Measurements from ENCODE around the gene SMARCD3. TPM values are rescaled to one million over a fixed set of nuclear protein-coding genes. Genes with fewer than 3 reads are reported as not detected.

Gene SMARCD3
- total and polyA plus RNA-seq, 2 of the 13 experiments (the other 11 are each of a cell fraction or from before 2014, with no cell fraction given), result 0.20 to 0.62 TPM

DNA sequence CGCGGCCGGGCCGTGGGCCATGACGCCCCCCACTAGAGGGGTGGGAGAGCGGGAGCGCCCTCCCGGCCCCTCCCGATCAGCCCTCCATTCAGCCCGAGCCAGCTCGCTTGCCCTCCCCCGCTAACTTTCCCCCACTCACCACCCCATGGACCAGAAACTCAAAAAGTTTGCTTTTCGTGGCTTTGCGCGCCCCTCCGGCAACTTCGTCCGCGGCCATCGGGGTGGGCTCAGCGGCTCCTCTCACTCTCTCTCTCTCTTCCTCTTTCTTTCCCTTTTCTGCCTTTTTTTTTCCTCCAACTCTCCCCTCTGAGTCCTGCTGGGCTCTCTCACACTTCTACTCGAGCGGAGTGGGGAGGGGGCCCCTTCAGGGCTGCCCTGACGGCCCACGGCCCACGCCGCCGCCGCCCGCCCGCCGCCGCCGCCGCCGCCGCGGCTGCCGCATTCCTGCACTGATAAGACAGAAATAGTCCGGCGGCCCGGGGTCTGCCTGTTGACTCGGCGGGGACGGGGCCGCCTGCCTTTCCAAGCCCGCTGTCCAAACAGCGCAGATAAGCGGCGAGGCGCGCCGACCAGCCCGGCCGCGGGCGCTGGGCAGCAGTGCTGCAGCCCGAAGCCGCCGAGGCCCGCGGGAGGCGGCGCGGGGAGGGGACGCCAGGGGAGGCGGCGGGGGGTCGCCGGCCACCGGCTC lies at the start of gene SMARCD3 (continued):
- TF ChIP-seq BRD4 (CRISPR knock-in tag; IDR thresholded peaks at IDR 0.05), result no peak
- TF ChIP-seq ARNT2 (CRISPR knock-in tag; IDR thresholded peaks at IDR 0.05; ENCODE audit: low read depth), result no peak
- TF ChIP-seq, protein P1, sequence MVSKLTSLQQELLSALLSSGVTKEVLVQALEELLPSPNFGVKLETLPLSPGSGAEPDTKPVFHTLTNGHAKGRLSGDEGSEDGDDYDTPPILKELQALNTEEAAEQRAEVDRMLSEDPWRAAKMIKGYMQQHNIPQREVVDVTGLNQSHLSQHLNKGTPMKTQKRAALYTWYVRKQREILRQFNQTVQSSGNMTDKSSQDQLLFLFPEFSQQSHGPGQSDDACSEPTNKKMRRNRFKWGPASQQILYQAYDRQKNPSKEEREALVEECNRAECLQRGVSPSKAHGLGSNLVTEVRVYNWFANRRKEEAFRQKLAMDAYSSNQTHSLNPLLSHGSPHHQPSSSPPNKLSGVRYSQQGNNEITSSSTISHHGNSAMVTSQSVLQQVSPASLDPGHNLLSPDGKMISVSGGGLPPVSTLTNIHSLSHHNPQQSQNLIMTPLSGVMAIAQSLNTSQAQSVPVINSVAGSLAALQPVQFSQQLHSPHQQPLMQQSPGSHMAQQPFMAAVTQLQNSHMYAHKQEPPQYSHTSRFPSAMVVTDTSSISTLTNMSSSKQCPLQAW (CRISPR knock-in tag; IDR thresholded peaks at IDR 0.05), result no peak
- TF ChIP-seq ZNF138 (CRISPR knock-in tag; IDR thresholded peaks at IDR 0.05; ENCODE audit: low read depth), result no peak
- TF ChIP-seq TP53 (CRISPR knock-in tag; conservative IDR thresholded peaks at IDR 0.05), result no peak
- TF ChIP-seq, protein P2, sequence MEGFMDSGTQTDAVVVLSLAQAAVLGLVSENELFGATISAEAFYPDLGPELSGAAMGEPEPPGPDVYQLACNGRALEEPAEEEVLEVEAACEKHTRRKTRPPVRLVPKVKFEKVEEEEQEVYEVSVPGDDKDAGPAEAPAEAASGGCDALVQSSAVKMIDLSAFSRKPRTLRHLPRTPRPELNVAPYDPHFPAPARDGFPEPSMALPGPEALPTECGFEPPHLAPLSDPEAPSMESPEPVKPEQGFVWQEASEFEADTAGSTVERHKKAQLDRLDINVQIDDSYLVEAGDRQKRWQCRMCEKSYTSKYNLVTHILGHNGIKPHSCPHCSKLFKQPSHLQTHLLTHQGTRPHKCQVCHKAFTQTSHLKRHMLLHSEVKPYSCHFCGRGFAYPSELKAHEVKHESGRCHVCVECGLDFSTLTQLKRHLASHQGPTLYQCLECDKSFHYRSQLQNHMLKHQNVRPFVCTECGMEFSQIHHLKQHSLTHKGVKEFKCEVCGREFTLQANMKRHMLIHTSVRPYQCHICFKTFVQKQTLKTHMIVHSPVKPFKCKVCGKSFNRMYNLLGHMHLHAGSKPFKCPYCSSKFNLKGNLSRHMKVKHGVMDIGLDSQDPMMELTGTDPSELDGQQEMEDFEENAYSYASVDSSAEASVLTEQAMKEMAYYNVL (CRISPR knock-in tag; IDR thresholded peaks at IDR 0.05; ENCODE audit: borderline replicate concordance), result 0 out of 2 replicates have a peak, but pooled peaks have one; percentile 7
- TF ChIP-seq FOXA1 (IDR thresholded peaks at IDR 0.05), result no peak
- TF ChIP-seq FOXA1 (CRISPR knock-in tag; IDR thresholded peaks at IDR 0.05), result peak; percentile 37
- no peak for TF ChIP-seq KMT2A (CRISPR knock-in tag; IDR thresholded peaks at IDR 0.05)
- TF ChIP-seq, protein P3, sequence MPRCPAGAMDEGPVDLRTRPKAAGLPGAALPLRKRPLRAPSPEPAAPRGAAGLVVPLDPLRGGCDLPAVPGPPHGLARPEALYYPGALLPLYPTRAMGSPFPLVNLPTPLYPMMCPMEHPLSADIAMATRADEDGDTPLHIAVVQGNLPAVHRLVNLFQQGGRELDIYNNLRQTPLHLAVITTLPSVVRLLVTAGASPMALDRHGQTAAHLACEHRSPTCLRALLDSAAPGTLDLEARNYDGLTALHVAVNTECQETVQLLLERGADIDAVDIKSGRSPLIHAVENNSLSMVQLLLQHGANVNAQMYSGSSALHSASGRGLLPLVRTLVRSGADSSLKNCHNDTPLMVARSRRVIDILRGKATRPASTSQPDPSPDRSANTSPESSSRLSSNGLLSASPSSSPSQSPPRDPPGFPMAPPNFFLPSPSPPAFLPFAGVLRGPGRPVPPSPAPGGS (CRISPR knock-in tag; IDR thresholded peaks at IDR 0.05), result no peak
- TF ChIP-seq, protein P4, sequence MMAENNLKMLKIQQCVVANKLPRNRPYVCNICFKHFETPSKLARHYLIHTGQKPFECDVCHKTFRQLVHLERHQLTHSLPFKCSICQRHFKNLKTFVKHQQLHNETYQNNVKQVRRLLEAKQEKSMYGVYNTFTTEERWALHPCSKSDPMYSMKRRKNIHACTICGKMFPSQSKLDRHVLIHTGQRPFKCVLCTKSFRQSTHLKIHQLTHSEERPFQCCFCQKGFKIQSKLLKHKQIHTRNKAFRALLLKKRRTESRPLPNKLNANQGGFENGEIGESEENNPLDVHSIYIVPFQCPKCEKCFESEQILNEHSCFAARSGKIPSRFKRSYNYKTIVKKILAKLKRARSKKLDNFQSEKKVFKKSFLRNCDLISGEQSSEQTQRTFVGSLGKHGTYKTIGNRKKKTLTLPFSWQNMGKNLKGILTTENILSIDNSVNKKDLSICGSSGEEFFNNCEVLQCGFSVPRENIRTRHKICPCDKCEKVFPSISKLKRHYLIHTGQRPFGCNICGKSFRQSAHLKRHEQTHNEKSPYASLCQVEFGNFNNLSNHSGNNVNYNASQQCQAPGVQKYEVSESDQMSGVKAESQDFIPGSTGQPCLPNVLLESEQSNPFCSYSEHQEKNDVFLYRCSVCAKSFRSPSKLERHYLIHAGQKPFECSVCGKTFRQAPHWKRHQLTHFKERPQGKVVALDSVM (CRISPR knock-in tag; IDR thresholded peaks at IDR 0.05), result 0 out of 2 replicates have a peak, but pooled peaks have one; percentile 12
- TF ChIP-seq, protein P5, sequence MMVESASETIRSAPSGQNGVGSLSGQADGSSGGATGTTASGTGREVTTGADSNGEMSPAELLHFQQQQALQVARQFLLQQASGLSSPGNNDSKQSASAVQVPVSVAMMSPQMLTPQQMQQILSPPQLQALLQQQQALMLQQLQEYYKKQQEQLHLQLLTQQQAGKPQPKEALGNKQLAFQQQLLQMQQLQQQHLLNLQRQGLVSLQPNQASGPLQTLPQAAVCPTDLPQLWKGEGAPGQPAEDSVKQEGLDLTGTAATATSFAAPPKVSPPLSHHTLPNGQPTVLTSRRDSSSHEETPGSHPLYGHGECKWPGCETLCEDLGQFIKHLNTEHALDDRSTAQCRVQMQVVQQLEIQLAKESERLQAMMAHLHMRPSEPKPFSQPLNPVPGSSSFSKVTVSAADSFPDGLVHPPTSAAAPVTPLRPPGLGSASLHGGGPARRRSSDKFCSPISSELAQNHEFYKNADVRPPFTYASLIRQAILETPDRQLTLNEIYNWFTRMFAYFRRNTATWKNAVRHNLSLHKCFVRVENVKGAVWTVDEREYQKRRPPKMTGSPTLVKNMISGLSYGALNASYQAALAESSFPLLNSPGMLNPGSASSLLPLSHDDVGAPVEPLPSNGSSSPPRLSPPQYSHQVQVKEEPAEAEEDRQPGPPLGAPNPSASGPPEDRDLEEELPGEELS (CRISPR knock-in tag; IDR thresholded peaks at IDR 0.05), result no peak
- TF ChIP-seq ZNF17 (CRISPR knock-in tag; IDR thresholded peaks at IDR 0.05), result no peak
- TF ChIP-seq, protein P6, sequence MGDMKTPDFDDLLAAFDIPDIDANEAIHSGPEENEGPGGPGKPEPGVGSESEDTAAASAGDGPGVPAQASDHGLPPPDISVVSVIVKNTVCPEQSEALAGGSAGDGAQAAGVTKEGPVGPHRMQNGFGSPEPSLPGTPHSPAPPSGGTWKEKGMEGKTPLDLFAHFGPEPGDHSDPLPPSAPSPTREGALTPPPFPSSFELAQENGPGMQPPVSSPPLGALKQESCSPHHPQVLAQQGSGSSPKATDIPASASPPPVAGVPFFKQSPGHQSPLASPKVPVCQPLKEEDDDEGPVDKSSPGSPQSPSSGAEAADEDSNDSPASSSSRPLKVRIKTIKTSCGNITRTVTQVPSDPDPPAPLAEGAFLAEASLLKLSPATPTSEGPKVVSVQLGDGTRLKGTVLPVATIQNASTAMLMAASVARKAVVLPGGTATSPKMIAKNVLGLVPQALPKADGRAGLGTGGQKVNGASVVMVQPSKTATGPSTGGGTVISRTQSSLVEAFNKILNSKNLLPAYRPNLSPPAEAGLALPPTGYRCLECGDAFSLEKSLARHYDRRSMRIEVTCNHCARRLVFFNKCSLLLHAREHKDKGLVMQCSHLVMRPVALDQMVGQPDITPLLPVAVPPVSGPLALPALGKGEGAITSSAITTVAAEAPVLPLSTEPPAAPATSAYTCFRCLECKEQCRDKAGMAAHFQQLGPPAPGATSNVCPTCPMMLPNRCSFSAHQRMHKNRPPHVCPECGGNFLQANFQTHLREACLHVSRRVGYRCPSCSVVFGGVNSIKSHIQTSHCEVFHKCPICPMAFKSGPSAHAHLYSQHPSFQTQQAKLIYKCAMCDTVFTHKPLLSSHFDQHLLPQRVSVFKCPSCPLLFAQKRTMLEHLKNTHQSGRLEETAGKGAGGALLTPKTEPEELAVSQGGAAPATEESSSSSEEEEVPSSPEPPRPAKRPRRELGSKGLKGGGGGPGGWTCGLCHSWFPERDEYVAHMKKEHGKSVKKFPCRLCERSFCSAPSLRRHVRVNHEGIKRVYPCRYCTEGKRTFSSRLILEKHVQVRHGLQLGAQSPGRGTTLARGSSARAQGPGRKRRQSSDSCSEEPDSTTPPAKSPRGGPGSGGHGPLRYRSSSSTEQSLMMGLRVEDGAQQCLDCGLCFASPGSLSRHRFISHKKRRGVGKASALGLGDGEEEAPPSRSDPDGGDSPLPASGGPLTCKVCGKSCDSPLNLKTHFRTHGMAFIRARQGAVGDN (CRISPR knock-in tag; IDR thresholded peaks at IDR 0.05), result 0 out of 2 replicates have a peak, but pooled peaks have one; percentile 36
- 0 out of 2 replicates have a peak, but pooled peaks have one; percentile 37 for TF ChIP-seq HOXA5 (CRISPR knock-in tag; IDR thresholded peaks at IDR 0.05)

All from HepG2 (cell line).